A549 (cell line): Measurements from ENCODE around the gene PFAS. TPM values are rescaled to one million over a fixed set of nuclear protein-coding genes. Genes with fewer than 3 reads are reported as not detected.

Experiments used
- ATAC-seq, 2 experiments: fragments of 200-7000 bp in 1 of 2; fragments of >200 bp in 1 of 2; cut with Nextera tagmentation in 1 of 2; cut with Tn5 transposase in 1 of 2; 3 replicates each; pipeline versions ENCODE4 v1.8.0 to v1.9.1; 2018 to 2020; ENCODE audit warnings: mild to moderate bottlenecking in 1 of 2, moderate library complexity in 1 of 2
- CTCF ChIA-PET: fragments of 300-600 bp; sonication (Branson Sonifier 250); formaldehyde crosslinking; extraction: SDS; loops from one replicate; lab custom pipeline; 2021; ENCODE audit warnings: antibody characterized with exemption, inconsistent platforms; lab: Yijun Ruan, JAX
- POLR2A ChIA-PET: fragments of 350-600 bp; formaldehyde crosslinking; extraction: SDS; loops from one replicate; lab custom pipeline; 2021; ENCODE audit warnings: antibody characterized with exemption, inconsistent platforms; lab: Yijun Ruan, JAX
- DNase-seq, 2 experiments: peaks; one replicate each; pipeline versions ENCODE4 v3.0.0 to v3.0.0-alpha.2; 2011 to 2016; ENCODE audit warnings: low read depth in 1 of 2, low spot score in 1 of 2
- FAIRE-seq: peaks from 2 replicates; lab custom pipeline; 2011; peaks lifted over from hg19 to GRCh38; lab: Jason Lieb, UNC
- H3K27ac ChIP-seq, 2 experiments: fragments of >200 bp; sonication (Bioruptor Twin); formaldehyde crosslinking; 3 replicates each; pipeline ENCODE4 v1.5.1; 2016 to 2017
- H3K4me1 ChIP-seq: fragments of >200 bp; sonication (Bioruptor Twin); formaldehyde crosslinking; 3 replicates; pipeline ENCODE4 v1.6.1; 2016
- H3K4me2 ChIP-seq: fragments of >200 bp; sonication (Bioruptor Twin); formaldehyde crosslinking; 3 replicates; pipeline ENCODE4 v1.6.1; 2016
- H3K4me3 ChIP-seq: fragments of >200 bp; sonication (Bioruptor Twin); formaldehyde crosslinking; 3 replicates; pipeline ENCODE4 v1.5.1; 2016
- H3K9me3 ChIP-seq: fragments of >200 bp; sonication (Bioruptor Twin); formaldehyde crosslinking; 3 replicates; pipeline ENCODE4 v1.6.1; 2016
- BCL3 ChIP-seq: fragments of >200 bp; sonication (Bioruptor Twin); formaldehyde crosslinking; IDR thresholded peaks from 3 replicates; pipeline ENCODE4 v1.6.1; 2016
- BHLHE40 ChIP-seq: IDR thresholded peaks from 2 replicates; pipeline ENCODE4 v1.6.1; 2012; ENCODE audit warnings: low read depth, low read length, inconsistent platforms
- CBX2 ChIP-seq: fragments of 200-600 bp; sonication (generic); IDR thresholded peaks from 2 replicates; pipeline ENCODE4 v1.6.1; 2016; ENCODE audit warnings: low read depth, mild to moderate bottlenecking, borderline replicate concordance
- EHF ChIP-seq: fragments of 250-450 bp; sonication (Bioruptor Pico); IDR thresholded peaks from 2 replicates; pipeline ENCODE4 v1.5.0; 2020; ENCODE audit warnings: mild to moderate bottlenecking
- HDAC2 ChIP-seq: fragments of 200-600 bp; sonication (generic); IDR thresholded peaks from 2 replicates; pipeline ENCODE4 v1.6.1; 2016
- JUN ChIP-seq, 2 experiments: fragments of >200 bp; sonication (Bioruptor Twin); formaldehyde crosslinking; IDR thresholded peaks; 2 replicates in 1 of 2; 3 replicates in 1 of 2; pipeline ENCODE4 v1.6.1; 2016 to 2017
- KDM1A ChIP-seq: fragments of 200-600 bp; sonication (generic); IDR thresholded peaks from 2 replicates; pipeline ENCODE4 v1.6.1; 2016; ENCODE audit warnings: low read depth, mild to moderate bottlenecking
- KDM5A ChIP-seq: fragments of 200-600 bp; sonication (generic); IDR thresholded peaks from 2 replicates; pipeline ENCODE4 v1.6.1; 2016; ENCODE audit warnings: antibody characterized with exemption, mild to moderate bottlenecking
- MAFK ChIP-seq: fragments of 450-650 bp; IDR thresholded peaks from 2 replicates; pipeline ENCODE4 v1.6.1; 2014; ENCODE audit not compliant: partially characterized antibody
- MAZ ChIP-seq: fragments of 150-350 bp; IDR thresholded peaks from 2 replicates; pipeline ENCODE4 v1.6.1; 2014; ENCODE audit warnings: antibody characterized with exemption, low read depth, low read length, borderline replicate concordance
- MYC ChIP-seq: IDR thresholded peaks from 2 replicates; pipeline ENCODE4 v1.6.1; 2012; ENCODE audit warnings: mild to moderate bottlenecking, inconsistent platforms, low read length, improper control_type of control experiment, borderline replicate concordance
- PHF8 ChIP-seq: fragments of 200-600 bp; sonication (generic); IDR thresholded peaks from 2 replicates; pipeline ENCODE4 v1.6.1; 2016; ENCODE audit warnings: low read depth, mild to moderate bottlenecking, antibody characterized with exemption, moderate library complexity, borderline replicate concordance
- POLR2A ChIP-seq: IDR thresholded peaks from 2 replicates; pipeline ENCODE4 v1.6.1; 2012; ENCODE audit warnings: mild to moderate bottlenecking, low read length
- RARB ChIP-seq: fragments of 250-450 bp; sonication (Bioruptor Pico); IDR thresholded peaks from 2 replicates; pipeline ENCODE4 v1.8.0; 2021; ENCODE audit warnings: mild to moderate bottlenecking, moderate library complexity
- RCOR1 ChIP-seq: fragments of 150-350 bp; IDR thresholded peaks from 2 replicates; pipeline ENCODE4 v1.6.1; 2014; ENCODE audit warnings: antibody characterized with exemption, low read length, low read depth
- RFX5 ChIP-seq: fragments of 450-650 bp; IDR thresholded peaks from 2 replicates; pipeline ENCODE4 v1.7.1; 2014; ENCODE audit warnings: antibody characterized with exemption, mild to moderate bottlenecking, moderate library complexity
- TFCP2L1 ChIP-seq: fragments of 250-450 bp; sonication (Bioruptor Pico); IDR thresholded peaks from 2 replicates; pipeline ENCODE4 v1.5.0; 2021; ENCODE audit warnings: mild to moderate bottlenecking
- TP53 ChIP-seq: fragments of 250-450 bp; sonication (Bioruptor Pico); IDR thresholded peaks from 2 replicates; pipeline ENCODE4 v1.5.0; 2021; ENCODE audit warnings: mild to moderate bottlenecking, moderate library complexity
- ZC3H11A ChIP-seq: fragments of 450-650 bp; IDR thresholded peaks from 2 replicates; pipeline ENCODE4 v1.6.1; 2014; ENCODE audit warnings: antibody characterized with exemption, mild to moderate bottlenecking
- ZFP36 ChIP-seq: fragments of 450-650 bp; IDR thresholded peaks from 2 replicates; pipeline ENCODE4 v1.6.1; 2014; ENCODE audit warnings: borderline replicate concordance; ENCODE audit not compliant: partially characterized antibody
- ZNF302 ChIP-seq: fragments of 250-450 bp; sonication (Bioruptor Pico); IDR thresholded peaks from 2 replicates; pipeline ENCODE4 v1.9.0; 2021; ENCODE audit warnings: inconsistent platforms, mild to moderate bottlenecking, moderate library complexity
- ZSCAN20 ChIP-seq: fragments of 250-450 bp; sonication (Bioruptor Pico); IDR thresholded peaks from 2 replicates; pipeline ENCODE4 v1.8.0; 2022; ENCODE audit warnings: mild to moderate bottlenecking, moderate library complexity
- WGBS: methylation state at CpG from one replicate; pipeline ENCODE4 v1.1.6; 2017; ENCODE audit errors: missing lambda C conversion rate; 5-methylcytosine and 5-hydroxymethylcytosine counted together
- polyA plus RNA-seq, 4 experiments: library from polyadenylated mRNA; depleted of rRNA in 3 of 4; stranded (reverse); fragments of >200 nt; fragmentation: RNase III in 1 of 4; extraction: RNeasy Plus Mini Kit Qiagen cat#74134 plus additional on column Dnase treatment in 1 of 4; gene quantifications; 2 replicates in 3 of 4; 3 replicates in 1 of 4; pipeline ENCODE4 v1.2.3, GENCODE V29; 2011 to 2017
- TF ChIP-seq, protein P1 (sequence below): IDR thresholded peaks from 2 replicates; pipeline ENCODE4 v1.6.1; 2012
- TF ChIP-seq, protein P2 (sequence below): fragments of >200 bp; sonication (Bioruptor Twin); formaldehyde crosslinking; IDR thresholded peaks from 3 replicates; pipeline ENCODE4 v1.5.1; 2016

PFAS gene
- polyA plus RNA-seq, 2 of the 4 experiments (the other 2 are of a cell fraction), result 51.9 to 58.2 TPM

DNA sequence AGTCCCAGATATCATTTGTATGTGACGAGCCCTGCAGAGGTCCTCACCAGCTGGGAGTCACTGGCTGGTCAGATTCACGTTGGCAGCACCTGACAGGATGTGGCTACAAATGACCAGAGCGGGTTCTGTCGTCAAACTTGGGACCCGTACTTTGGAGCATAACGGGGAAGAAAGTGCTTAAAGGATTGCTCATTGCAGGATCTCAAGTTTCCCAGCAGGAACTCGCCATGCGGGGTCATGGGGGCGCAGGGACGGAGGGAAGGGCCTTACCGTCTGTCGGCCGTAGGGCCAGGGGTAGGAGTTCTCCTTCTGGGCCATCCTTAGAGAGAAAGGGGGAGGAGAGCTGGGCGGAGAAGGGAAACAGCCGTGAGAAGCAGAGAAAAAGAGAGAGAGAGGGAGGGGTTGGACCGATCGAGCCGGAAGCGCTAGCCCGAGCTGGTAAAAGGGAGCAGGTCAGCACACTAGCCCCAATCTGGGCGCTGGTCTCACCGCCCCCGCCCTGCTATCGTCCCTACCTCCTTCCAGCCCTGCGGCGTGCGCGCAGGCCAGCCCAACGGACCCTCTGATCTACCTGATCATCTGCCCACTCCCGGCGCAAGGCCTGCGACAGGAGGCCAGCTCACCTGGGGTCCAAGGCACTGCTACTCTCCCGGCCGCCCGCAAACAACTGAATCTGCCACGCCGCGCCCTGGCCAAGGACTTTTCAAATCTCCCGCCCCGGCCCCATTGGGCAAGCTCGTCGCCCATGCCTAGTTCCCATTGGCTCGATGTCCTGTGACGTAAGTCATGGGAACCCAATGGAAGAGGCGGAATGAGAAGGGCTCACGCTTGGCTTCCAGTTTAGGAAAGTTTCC is 39.0 kb upstream of the PFAS start, which contains the start of gene AURKB (continued):
- TF ChIP-seq MAZ (0 out of 2 replicates have a peak, but pooled peaks have one; percentile 42), TP53 (CRISPR knock-in tag) (peak; percentile 8; the same call in 1 of the 2 replicates), EHF (CRISPR knock-in tag) (no peak), POLR2A (peak; percentile 50; the same call in 1 of the 2 replicates), KDM5A (peak; percentile 97), RFX5 (no peak), TFCP2L1 (CRISPR knock-in tag) (peak; percentile 75), JUN (IDR thresholded peaks at IDR 0.05) (peak in 1 of 2 experiments; percentile 94; a peak in 3 of 5 replicates), ZC3H11A (no peak), BHLHE40 (no peak), RARB (CRISPR knock-in tag) (no peak), RCOR1 (no peak), HDAC2 (peak; percentile 93), CBX2 (no peak), ZSCAN20 (CRISPR knock-in tag) (no peak), PHF8 (peak; percentile 47; the same call in 1 of the 2 replicates), MYC (no peak; the same call in 1 of the 2 replicates), ZNF302 (CRISPR knock-in tag) (no peak), KDM1A (peak; percentile 13; the same call in 1 of the 2 replicates), BCL3 (peak; percentile 76; the same call in 2 of the 3 replicates)
- TF ChIP-seq, protein P1, sequence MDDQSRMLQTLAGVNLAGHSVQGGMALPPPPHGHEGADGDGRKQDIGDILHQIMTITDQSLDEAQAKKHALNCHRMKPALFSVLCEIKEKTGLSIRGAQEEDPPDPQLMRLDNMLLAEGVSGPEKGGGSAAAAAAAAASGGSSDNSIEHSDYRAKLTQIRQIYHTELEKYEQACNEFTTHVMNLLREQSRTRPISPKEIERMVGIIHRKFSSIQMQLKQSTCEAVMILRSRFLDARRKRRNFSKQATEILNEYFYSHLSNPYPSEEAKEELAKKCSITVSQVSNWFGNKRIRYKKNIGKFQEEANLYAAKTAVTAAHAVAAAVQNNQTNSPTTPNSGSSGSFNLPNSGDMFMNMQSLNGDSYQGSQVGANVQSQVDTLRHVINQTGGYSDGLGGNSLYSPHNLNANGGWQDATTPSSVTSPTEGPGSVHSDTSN, result peak; percentile 60; the same call in 1 of the 2 replicates
- TF ChIP-seq, protein P2, sequence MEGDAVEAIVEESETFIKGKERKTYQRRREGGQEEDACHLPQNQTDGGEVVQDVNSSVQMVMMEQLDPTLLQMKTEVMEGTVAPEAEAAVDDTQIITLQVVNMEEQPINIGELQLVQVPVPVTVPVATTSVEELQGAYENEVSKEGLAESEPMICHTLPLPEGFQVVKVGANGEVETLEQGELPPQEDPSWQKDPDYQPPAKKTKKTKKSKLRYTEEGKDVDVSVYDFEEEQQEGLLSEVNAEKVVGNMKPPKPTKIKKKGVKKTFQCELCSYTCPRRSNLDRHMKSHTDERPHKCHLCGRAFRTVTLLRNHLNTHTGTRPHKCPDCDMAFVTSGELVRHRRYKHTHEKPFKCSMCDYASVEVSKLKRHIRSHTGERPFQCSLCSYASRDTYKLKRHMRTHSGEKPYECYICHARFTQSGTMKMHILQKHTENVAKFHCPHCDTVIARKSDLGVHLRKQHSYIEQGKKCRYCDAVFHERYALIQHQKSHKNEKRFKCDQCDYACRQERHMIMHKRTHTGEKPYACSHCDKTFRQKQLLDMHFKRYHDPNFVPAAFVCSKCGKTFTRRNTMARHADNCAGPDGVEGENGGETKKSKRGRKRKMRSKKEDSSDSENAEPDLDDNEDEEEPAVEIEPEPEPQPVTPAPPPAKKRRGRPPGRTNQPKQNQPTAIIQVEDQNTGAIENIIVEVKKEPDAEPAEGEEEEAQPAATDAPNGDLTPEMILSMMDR, result no peak

GRCh38 chr17:8210761-8211458 is 38.2 kb upstream of the PFAS start:
- FAIRE-seq, result no peak
- peak in 1 of 2 experiments; percentile 25; a peak in 3 of 6 replicates for ATAC-seq
- CTCF ChIA-PET, result interaction anchor here (0.6 to 17.8 kb wide), 11 partner anchors 9 to 930 kb away, joined by 3 to 164 read pairs (median 4); partner anchors contain the start of gene BORCS6
- peak overlapping the region; percentile 80 for H3K4me2 ChIP-seq
- TF ChIP-seq CBX2 (no peak), EHF (CRISPR knock-in tag) (0 out of 2 replicates have a peak, but pooled peaks have one; percentile 57), ZFP36 (no peak), TFCP2L1 (CRISPR knock-in tag) (no peak), MAFK (no peak)
- TF ChIP-seq, all 56 proteins: peak for 1
- Histone ChIP-seq H3K4me1 (peaks cover 19% of the 10 kb centered on the region), H3K9me3 (no peaks in the 10 kb centered on the region), H3K4me3 (peak overlapping the region; percentile 64), H3K27ac (peak overlapping the region; percentile 78 to 89)
- DNase-seq, result no peak
- POLR2A ChIA-PET, result interaction anchor here (0.6 to 4.6 kb wide), 11 partner anchors 11 to 91 kb away, joined by 3 to 31 read pairs (median 5); partner anchors contain the start of gene SLC25A35
- 23% methylated on average over 22 of the region's 22 CpGs for WGBS
